Measurements from ENCODE around the gene MCF2L.

DNA sequence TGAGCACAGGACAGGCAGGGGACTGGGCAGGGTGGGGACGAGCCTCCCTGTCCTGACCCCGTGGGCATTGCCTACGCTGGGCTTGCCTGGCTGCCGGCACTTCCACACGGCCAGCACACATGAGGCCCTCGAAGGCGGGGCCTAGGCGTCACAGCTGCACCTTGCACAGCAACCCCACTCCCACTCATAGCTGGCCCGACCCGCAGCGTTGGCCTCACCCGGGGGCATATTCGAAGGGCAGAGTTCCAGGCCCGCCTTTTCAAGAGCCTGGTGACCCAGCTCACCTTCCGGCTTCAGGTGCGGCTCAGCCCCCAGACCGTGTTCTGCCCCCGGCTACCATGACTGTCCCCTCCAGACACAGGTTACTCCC lies 172.6 kb downstream of the MCF2L start:
- no peak for TF ChIP-seq MLLT1 (IDR thresholded peaks at IDR 0.05)
- TF ChIP-seq JUND (IDR thresholded peaks at IDR 0.05; ENCODE audit: borderline replicate concordance, low read depth, low read length), result no peak
- TF ChIP-seq JUND (tag; IDR thresholded peaks at IDR 0.05; ENCODE audit: borderline replicate concordance, low read depth, low read length), result no peak
- TF ChIP-seq KAT7 (CRISPR knock-in tag; IDR thresholded peaks at IDR 0.05; ENCODE audit: borderline replicate concordance), result no peak

Measured in K562 (cell line).